HepG2 (cell line): ENCODE data around the gene SYT8. TPM values are rescaled to one million over a fixed set of nuclear protein-coding genes. Genes with fewer than 3 reads are reported as not detected.

ENCODE experiments used
- ATAC-seq: fragments of 200-7000 bp; cut with Tn5 transposase; 3 replicates; pipeline ENCODE4 v1.9.1; 2020; ENCODE audit warnings: mild to moderate bottlenecking, moderate library complexity
- BruUV-seq: library from RNA; stranded (reverse); fragments of 400-500 nt; replicated peaks from 2 replicates; lab custom pipeline; 2021; lab: Mats Ljungman, UMichigan
- CTCF ChIA-PET: fragments of 300-600 bp; formaldehyde crosslinking; extraction: SDS; loops from one replicate; lab custom pipeline; 2021; ENCODE audit warnings: low total read pairs, inconsistent platforms, low intra/inter-chr PET ratio; lab: Yijun Ruan, JAX
- POLR2A ChIA-PET: fragments of 350-600 bp; sonication (Branson Sonifier 250); formaldehyde crosslinking; loops from one replicate; lab custom pipeline; 2020; ENCODE audit warnings: antibody characterized with exemption, inconsistent platforms; lab: Yijun Ruan, JAX
- DNase-seq: peaks from one replicate; pipeline ENCODE4 v3.0.0-alpha.2; 2015; ENCODE audit warnings: low spot score
- FAIRE-seq: peaks from 3 replicates; lab custom pipeline; 2011; peaks lifted over from hg19 to GRCh38; lab: Jason Lieb, UNC
- H2AFZ ChIP-seq: one replicate; pipeline ENCODE4 v1.6.1; 2011; ENCODE audit warnings: low read length, inconsistent platforms
- H3K27ac ChIP-seq: fragments of 300-600 bp; 3 replicates; pipeline ENCODE4 v1.8.0; 2011; ENCODE audit warnings: mixed run types, mild to moderate bottlenecking, mixed read lengths, low read length, inconsistent platforms; ENCODE audit not compliant: insufficient read depth; ENCODE audit errors: extremely low read length
- H3K27me3 ChIP-seq, 2 experiments: fragments of 200-600 bp in 1 of 2; 2 replicates in 1 of 2; 3 replicates in 1 of 2; pipeline versions ENCODE4 v1.6.0 to v1.8.0; 2011; ENCODE audit warnings: low read length in 2 of 2, mild to moderate bottlenecking in 2 of 2, moderate library complexity in 2 of 2, inconsistent platforms in 1 of 2; ENCODE audit not compliant: insufficient read depth in 2 of 2, control insufficient read depth in 1 of 2
- H3K36me3 ChIP-seq, 2 experiments: fragments of 200-600 bp in 1 of 2; replicated peaks in 1 of 2; 2 replicates in 1 of 2; 3 replicates in 1 of 2; pipeline versions ENCODE4 v1.5.1 to v1.8.0; 2011; ENCODE audit warnings: low read length in 2 of 2, inconsistent platforms in 1 of 2; ENCODE audit not compliant: insufficient read depth in 2 of 2, control insufficient read depth in 1 of 2
- H3K4me1 ChIP-seq: 2 replicates; pipeline ENCODE4 v1.5.1; 2012; ENCODE audit warnings: low read length, inconsistent platforms; ENCODE audit not compliant: insufficient read depth
- H3K4me2 ChIP-seq: 2 replicates; pipeline ENCODE4 v1.6.0; 2011; ENCODE audit warnings: low read depth, low read length, inconsistent platforms
- H3K4me3 ChIP-seq, 3 experiments: fragments of 200-600 bp in 1 of 3; sonication (generic), shearing (Covaris generic) in 1 of 3; replicated peaks in 1 of 3; 2 replicates each; pipeline ENCODE4 v1.5.1; 2011 to 2016; ENCODE audit warnings: low read length in 3 of 3, inconsistent platforms in 2 of 3, low read depth in 2 of 3, mild to moderate bottlenecking in 2 of 3, control low read depth in 1 of 3, mixed read lengths in 1 of 3; ENCODE audit not compliant: insufficient read depth in 1 of 3
- H3K79me2 ChIP-seq: one replicate; pipeline ENCODE4 v1.6.1; 2011; ENCODE audit warnings: low read length, inconsistent platforms; ENCODE audit not compliant: insufficient read depth
- H3K9ac ChIP-seq: 2 replicates; pipeline ENCODE4 v1.6.0; 2011; ENCODE audit warnings: mild to moderate bottlenecking, low read depth, low read length, inconsistent platforms; ENCODE audit not compliant: insufficient read depth
- H3K9me3 ChIP-seq: 2 replicates; pipeline ENCODE4 v1.5.1; 2012; ENCODE audit warnings: mild to moderate bottlenecking, low read length
- H4K20me1 ChIP-seq: 2 replicates; pipeline ENCODE4 v1.6.0; 2011; ENCODE audit warnings: inconsistent platforms, mild to moderate bottlenecking, low read length, moderate library complexity; ENCODE audit not compliant: insufficient read depth
- AKAP8 ChIP-seq: sonication (generic); formaldehyde crosslinking; IDR thresholded peaks from 2 replicates; pipeline ENCODE4 v1.5.1; 2020; ENCODE audit warnings: mild to moderate bottlenecking, missing genetic modification reagents
- MTF1 ChIP-seq: sonication (generic); formaldehyde crosslinking; IDR thresholded peaks from 2 replicates; pipeline ENCODE4 v1.5.0; 2020; ENCODE audit warnings: missing genetic modification reagents
- PHF5A ChIP-seq: IDR thresholded peaks from one replicate; pipeline ENCODE4 v1.6.1; 2018; ENCODE audit warnings: low read depth, missing genetic modification reagents; ENCODE audit not compliant: unreplicated experiment
- RFX1 ChIP-seq: fragments of 450-650 bp; IDR thresholded peaks from 2 replicates; pipeline ENCODE4 v1.6.1; 2017
- SIN3B ChIP-seq: fragments of 150-350 bp; IDR thresholded peaks from 2 replicates; pipeline ENCODE4 v1.6.1; 2014; ENCODE audit warnings: low read length
- SNRNP70 ChIP-seq: fragments of 200-400 bp; formaldehyde crosslinking; IDR thresholded peaks from 2 replicates; pipeline ENCODE4 v1.6.1; 2017; ENCODE audit warnings: mild to moderate bottlenecking, low read depth, low read length, moderate library complexity
- ZBTB49 ChIP-seq: sonication (generic); formaldehyde crosslinking; IDR thresholded peaks from 2 replicates; pipeline ENCODE4 v1.4.0; 2020; ENCODE audit warnings: missing genetic modification reagents, borderline replicate concordance
- ZNF275 ChIP-seq: sonication (generic); formaldehyde crosslinking; IDR thresholded peaks from 2 replicates; pipeline ENCODE4 v1.8.0; 2022; ENCODE audit warnings: missing genetic modification reagents, mild to moderate bottlenecking, inconsistent platforms, borderline replicate concordance
- ZNF280B ChIP-seq: sonication (generic); formaldehyde crosslinking; IDR thresholded peaks from 2 replicates; pipeline ENCODE4 v1.5.0; 2020; ENCODE audit warnings: missing genetic modification reagents, mild to moderate bottlenecking, borderline replicate concordance
- ZNF639 ChIP-seq: conservative IDR thresholded peaks from 2 replicates; pipeline ENCODE4 v1.6.1; 2018; ENCODE audit warnings: missing genetic modification reagents
- ZNF746 ChIP-seq: sonication (generic); formaldehyde crosslinking; IDR thresholded peaks from 2 replicates; pipeline ENCODE4 v1.8.0; 2022; ENCODE audit warnings: mild to moderate bottlenecking, missing genetic modification reagents
- WGBS: methylation state at CpG from one replicate; pipeline ENCODE4 v1.1.6; 2017; ENCODE audit warnings: low lambda C conversion rate; 5-methylcytosine and 5-hydroxymethylcytosine counted together
- in situ Hi-C: cut with HindIII; loops from 2 replicates; pipeline ENCODE4 v1.10.0; 2017; ENCODE audit warnings: low pct_unique_long_range_greater_than_20kb; ENCODE audit not compliant: extremely low pct_ligation_motif_present
- intact Hi-C: fragments of 100-400 bp; cut with micrococcal nuclease; formaldehyde crosslinking; loops from one replicate; pipeline ENCODE4 v1.10.0; 2022; ENCODE audit not compliant: unreplicated experiment
- polyA plus RNA-seq, 8 experiments: library from polyadenylated mRNA; depleted of rRNA in 3 of 8; stranded (reverse) in 7 of 8; unstranded in 1 of 8; fragments of >200 nt; fragmentation: Illumina TruSeq in 4 of 8; extraction: Trizol in 4 of 8; gene quantifications; 2 replicates each; pipeline versions ENCODE4 v1.2.1 to v1.2.3, GENCODE V29; 2011 to 2016; ENCODE audit warnings: low read depth in 4 of 8, missing spikeins in 1 of 8, mixed read lengths in 1 of 8; ENCODE audit not compliant: insufficient read depth in 1 of 8
- total RNA-seq, 5 experiments: library from RNA; depleted of rRNA; stranded (reverse); fragments of >200 nt; fragmentation: Illumina TruSeq; extraction: Trizol; gene quantifications; 2 replicates each; pipeline ENCODE4 v1.2.3, GENCODE V29; 2016; ENCODE audit warnings: low read depth in 1 of 5

SYT8 gene
- total and polyA plus RNA-seq, 2 of the 13 experiments (the other 11 are each of a cell fraction or from before 2014, with no cell fraction given) = 0.60 to 2.3 TPM

GRCh38 chr11:1864831-1865665 lies 30.3 kb downstream of the SYT8 start:
- DNase-seq (no peak), ATAC-seq (no peak), FAIRE-seq (no peak)
- Histone ChIP-seq H3K9ac (no peak overlapping the region), H3K36me3 (no peaks in the 10 kb centered on the region), H3K4me2 (no peak overlapping the region), H3K4me1 (no peaks in the 10 kb centered on the region), H3K27ac (no peak overlapping the region), H4K20me1 (no peaks in the 10 kb centered on the region), H2AFZ (no peak overlapping the region), H3K4me3 (no peak overlapping the region), H3K27me3 (peaks cover 25 to 70% of the 10 kb centered on the region in 2 experiments), H3K79me2 (no peaks in the 10 kb centered on the region), H3K9me3 (no peaks in the 10 kb centered on the region)
- WGBS = 57% methylated on average over 19 of the region's 30 CpGs
- intact Hi-C loops (no loop called here), in situ Hi-C loops (no loop called here)
- ChIA-PET POLR2A (no interaction called here), CTCF (no interaction called here)
- no peak for TF ChIP-seq PHF5A (CRISPR knock-in tag)
- TF ChIP-seq SIN3B = no peak
- no peak for TF ChIP-seq ZNF275 (CRISPR knock-in tag)
- TF ChIP-seq ZNF639 (CRISPR knock-in tag) = no peak
- TF ChIP-seq ZNF746 (CRISPR knock-in tag) = no peak
- TF ChIP-seq MTF1 (CRISPR knock-in tag) = no peak
- no peak for TF ChIP-seq ZNF280B (CRISPR knock-in tag)
- TF ChIP-seq ZBTB49 (CRISPR knock-in tag) = no peak
- TF ChIP-seq AKAP8 (CRISPR knock-in tag) = no peak
- TF ChIP-seq SNRNP70 = no peak
- TF ChIP-seq RFX1 = no peak
- no TSS peak for BruUV-seq
